Skeletal muscle satellite cell (primary cell): ENCODE data around the gene SPDYE8. TPM values are rescaled to one million over a fixed set of nuclear protein-coding genes. Genes with fewer than 3 reads are reported as not detected.
"Not testable (repeated sequence)": the region's sequence is repeated elsewhere in the genome, so short reads cannot be mapped to it uniquely, and the experiment has no call there.

Experiments used
- H3K27me3 ChIP-seq: 2 replicates; pipeline ENCODE4 v1.7.0; 2013; ENCODE audit warnings: low read length; ENCODE audit not compliant: control insufficient read depth, insufficient read depth
- H3K36me3 ChIP-seq: 2 replicates; pipeline ENCODE4 v1.7.0; 2013; ENCODE audit warnings: mild to moderate bottlenecking, control low read depth, low read length; ENCODE audit not compliant: insufficient read depth
- H3K4me1 ChIP-seq: 2 replicates; pipeline ENCODE4 v1.7.0; 2013; ENCODE audit warnings: low read length; ENCODE audit not compliant: control insufficient read depth, insufficient read depth
- H3K4me2 ChIP-seq: 2 replicates; pipeline ENCODE4 v1.7.0; 2013; ENCODE audit warnings: mild to moderate bottlenecking, low read length
- H3K4me3 ChIP-seq: 2 replicates; pipeline ENCODE4 v1.7.0; 2013; ENCODE audit warnings: low read length
- H3K9ac ChIP-seq: 2 replicates; pipeline ENCODE4 v1.7.0; 2013; ENCODE audit warnings: mild to moderate bottlenecking, low read depth, low read length, moderate library complexity
- H3K9me3 ChIP-seq: replicated peaks from 2 replicates; pipeline ENCODE4 v1.7.0; 2013; ENCODE audit warnings: mild to moderate bottlenecking, control low read depth, low read length
- small RNA-seq: library from RNA; depleted of rRNA; stranded (forward); fragments of <200 nt; gene quantifications from one replicate; pipeline ENCODE3, GENCODE V24; 2012

Gene SPDYE8

GRCh38 chr7:72976434-72976833 is 53.1 kb downstream of the SPDYE8 start:
- H3K36me3 ChIP-seq, H3K9ac ChIP-seq, H3K4me3 ChIP-seq, H3K4me1 ChIP-seq, H3K9me3 ChIP-seq, H3K27me3 ChIP-seq, H3K4me2 ChIP-seq: not testable (repeated sequence)

- H3K27me3 ChIP-seq, H3K4me2 ChIP-seq, H3K4me3 ChIP-seq, H3K36me3 ChIP-seq, H3K4me1 ChIP-seq, H3K9me3 ChIP-seq, H3K9ac ChIP-seq: not testable (repeated sequence)
Observed at GRCh38 chr7:72975656-72976286, 53.8 kb downstream of the SPDYE8 start.

GRCh38 chr7:72974781-72975180 is 54.8 kb downstream of the SPDYE8 start:
- H3K9ac ChIP-seq, H3K4me1 ChIP-seq, H3K36me3 ChIP-seq, H3K4me2 ChIP-seq, H3K9me3 ChIP-seq, H3K4me3 ChIP-seq, H3K27me3 ChIP-seq: not testable (repeated sequence)

- H3K4me3 ChIP-seq, H3K36me3 ChIP-seq, H3K9ac ChIP-seq, H3K4me2 ChIP-seq, H3K4me1 ChIP-seq, H3K27me3 ChIP-seq, H3K9me3 ChIP-seq: not testable (repeated sequence)
Observed at GRCh38 chr7:72971505-72971904, 58.1 kb downstream of the SPDYE8 start.

Small RNAs within 50 kb of the gene (small RNA-seq; reads per million reads assigned to genes)
- gene RF00019: not detected
